Activated naive CD4-positive, alpha-beta T cell treated with anti-CD3 and anti-CD28 coated beads for 36 hours (primary cell): ENCODE data around the gene MNAT1. TPM values are rescaled to one million over a fixed set of nuclear protein-coding genes. Genes with fewer than 3 reads are reported as not detected.
"Not testable (repeated sequence)": the region's sequence is repeated elsewhere in the genome, so short reads cannot be mapped to it uniquely, and the experiment has no call there.

Source experiments
- CTCF ChIA-PET: fragments of 350-600 bp; sonication (Branson Sonifier 250); formaldehyde crosslinking; loops from one replicate; lab custom pipeline; 2021; ENCODE audit warnings: antibody characterized with exemption; lab: Charles Lee
- DNase-seq: peaks from one replicate; pipeline ENCODE4 v3.0.0-alpha.2; 2020
- H3K27ac Mint-ChIP-seq: one replicate; pipeline ENCODE4 v1.8.0; 2021; ENCODE audit warnings: mild to moderate bottlenecking, mixed read lengths
- H3K27me3 Mint-ChIP-seq: one replicate; pipeline ENCODE4 v1.8.0; 2021; ENCODE audit warnings: low read depth, mixed read lengths
- H3K36me3 Mint-ChIP-seq: one replicate; pipeline ENCODE4 v1.8.0; 2021; ENCODE audit warnings: low read depth, mixed read lengths
- H3K4me1 Mint-ChIP-seq: one replicate; pipeline ENCODE4 v1.8.0; 2021; ENCODE audit warnings: low read depth, mixed read lengths
- H3K4me3 Mint-ChIP-seq: one replicate; pipeline ENCODE4 v1.8.0; 2021; ENCODE audit warnings: mild to moderate bottlenecking, moderate library complexity, mixed read lengths
- H3K9me3 Mint-ChIP-seq: one replicate; pipeline ENCODE4 v1.8.0; 2021; ENCODE audit warnings: mixed read lengths
- intact Hi-C: fragments of 100-400 bp; cut with micrococcal nuclease; formaldehyde crosslinking; loops from one replicate; pipeline ENCODE4 v1.15.1; 2023
- total RNA-seq, 2 experiments: library from RNA; stranded (reverse); gene quantifications; one replicate each; pipeline ENCODE4 v1.2.3, GENCODE V29; 2021

MNAT1 gene
- total RNA-seq, 2 experiments from 2014 or later, result 44.0 to 44.2 TPM

DNA sequence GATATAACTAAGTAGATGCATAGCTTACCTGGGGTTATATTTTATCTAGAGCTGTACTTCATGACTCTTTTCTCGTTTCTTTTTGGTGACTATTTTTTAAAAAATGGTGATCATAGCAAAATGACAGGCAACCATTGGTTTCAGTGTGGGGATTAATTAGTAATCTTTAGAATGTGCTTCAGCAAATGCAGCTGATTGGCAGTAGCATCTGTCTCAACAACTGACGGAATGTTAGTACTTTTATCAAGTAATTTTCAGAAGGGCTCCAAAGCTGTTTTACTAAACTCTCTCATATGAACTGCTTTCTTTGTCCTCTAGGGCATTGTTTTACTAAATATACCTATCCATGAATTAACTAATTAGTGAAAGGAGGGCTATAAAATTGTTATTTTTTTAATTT is 128.7 kb downstream of the MNAT1 start:
- Mint-ChIP-seq H3K9me3 (no peaks in the 10 kb centered on the region), H3K36me3 (peaks cover 4% of the 10 kb centered on the region), H3K4me3 (no peak overlapping the region), H3K27me3 (no peaks in the 10 kb centered on the region), H3K4me1 (peaks cover 25% of the 10 kb centered on the region), H3K27ac (no peak overlapping the region)
- intact Hi-C loops, result no loop called here
- no peak for DNase-seq
- CTCF ChIA-PET, result no interaction called here

DNA sequence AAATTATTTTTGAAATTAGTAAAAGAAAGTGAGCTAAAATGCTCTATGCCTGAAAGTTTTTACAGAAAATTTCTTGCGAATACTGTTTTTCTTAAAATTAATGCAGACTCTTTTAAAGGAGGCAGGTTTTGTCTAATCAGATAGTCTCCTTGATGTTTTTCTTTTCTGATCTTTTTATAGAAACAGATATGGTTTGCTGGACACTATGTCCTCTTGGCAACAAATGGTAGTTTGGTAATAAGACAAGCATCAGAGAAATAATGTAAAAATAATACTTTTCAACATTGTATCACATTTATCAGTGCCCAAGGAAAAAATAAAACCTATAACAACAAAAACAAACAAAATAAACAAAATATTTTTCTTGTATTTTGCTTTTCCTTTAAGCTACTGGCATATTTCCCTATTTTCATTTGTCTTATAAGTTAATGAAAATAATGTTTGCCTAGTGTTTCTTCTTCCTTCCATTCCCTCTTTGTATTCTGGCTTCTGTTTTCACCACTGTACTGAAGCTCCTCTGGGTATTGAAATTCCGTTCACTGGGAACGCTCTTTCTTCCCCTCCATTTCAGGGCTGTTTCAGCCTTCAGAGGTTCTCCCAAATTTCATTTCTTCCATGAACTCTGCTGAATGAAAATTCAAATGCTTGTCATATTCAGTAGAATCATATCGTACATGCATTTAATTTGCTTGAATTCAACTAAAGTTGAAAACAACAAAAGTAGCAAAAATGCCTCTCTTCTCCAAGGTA is 131.0 kb downstream of the MNAT1 start:
- Mint-ChIP-seq H3K36me3 (no peaks in the 10 kb centered on the region), H3K4me1 (peaks cover 18% of the 10 kb centered on the region), H3K4me3 (no peak overlapping the region), H3K27ac (no peak overlapping the region), H3K27me3 (no peaks in the 10 kb centered on the region), H3K9me3 (no peaks in the 10 kb centered on the region)
- intact Hi-C loops, result loop anchor here (5.0 kb wide), 1 partner anchor 143 kb away; the partner anchor contains the start of gene SIX4
- CTCF ChIA-PET, result no interaction called here
- no peak for DNase-seq

DNA sequence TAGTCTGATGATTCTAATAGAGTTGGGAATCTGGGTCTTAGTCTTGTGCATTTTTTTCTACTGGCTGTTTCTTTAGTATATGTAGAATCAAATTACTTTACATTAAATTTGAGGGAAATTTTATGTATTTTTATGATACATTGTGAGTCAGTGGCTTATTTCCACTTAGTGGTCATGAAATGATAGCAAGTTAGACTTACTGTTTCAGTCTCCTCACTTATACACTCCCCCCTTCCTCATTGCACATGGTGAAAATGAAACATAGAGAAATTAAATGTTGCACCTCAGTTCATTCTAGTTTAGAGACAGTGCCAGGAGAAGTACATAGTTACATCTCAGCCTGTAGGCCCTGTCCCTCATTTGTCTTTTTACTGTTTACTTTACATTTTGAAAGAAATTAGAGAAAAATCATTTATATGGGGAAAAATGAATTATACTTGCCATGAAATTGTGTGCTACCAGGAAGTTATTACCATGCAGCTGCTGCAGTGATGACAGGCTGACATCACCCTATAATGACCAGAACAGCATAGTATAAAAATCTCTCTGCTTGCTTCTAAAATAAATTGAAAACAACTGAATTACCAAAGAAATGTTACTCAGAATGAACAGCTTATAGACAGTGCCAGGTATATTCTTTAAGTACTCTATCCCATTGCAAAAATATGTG is 133.1 kb downstream of the MNAT1 start:
- intact Hi-C loops, result loop anchor here (1.0 to 5.0 kb wide), 2 partner anchors 8 to 145 kb away; partner anchors contain the start of gene SIX4
- Mint-ChIP-seq H3K27me3 (no peaks in the 10 kb centered on the region), H3K4me3 (no peak overlapping the region), H3K27ac (no peak overlapping the region), H3K36me3 (no peaks in the 10 kb centered on the region), H3K4me1 (peaks cover 18% of the 10 kb centered on the region), H3K9me3 (no peaks in the 10 kb centered on the region)
- no peak for DNase-seq
- CTCF ChIA-PET, result no interaction called here

DNA sequence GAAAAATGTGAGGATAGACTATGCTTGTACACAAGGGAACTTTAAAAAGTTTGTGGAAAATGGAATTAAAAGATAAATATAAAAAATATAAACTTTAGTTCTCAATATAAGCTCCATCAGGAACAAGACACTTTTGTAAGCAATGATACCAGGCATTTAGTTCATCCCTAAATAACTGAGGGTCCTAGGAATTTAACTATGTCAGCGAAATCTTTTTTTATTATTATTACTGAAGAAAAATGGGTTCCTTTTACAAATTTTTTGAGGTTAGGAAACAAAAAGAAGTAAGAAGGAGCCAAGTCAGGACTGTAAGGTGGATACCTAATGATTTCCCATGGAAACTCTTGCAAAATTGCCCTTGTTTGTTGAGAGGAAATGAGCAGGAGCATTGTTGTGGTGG is 143.6 kb downstream of the MNAT1 start:
- intact Hi-C loops, result no loop called here
- H3K4me1 Mint-ChIP-seq, result peaks cover 9% of the 10 kb centered on the region
- no peaks in the 10 kb centered on the region for H3K27me3 Mint-ChIP-seq
- H3K4me3 Mint-ChIP-seq, result no peak overlapping the region
- CTCF ChIA-PET, result no interaction called here
- DNase-seq, result no peak
- no peak overlapping the region for H3K27ac Mint-ChIP-seq
- H3K36me3 Mint-ChIP-seq, result peaks cover 24% of the 10 kb centered on the region
- H3K9me3 Mint-ChIP-seq, result peaks cover 11% of the 10 kb centered on the region

DNA sequence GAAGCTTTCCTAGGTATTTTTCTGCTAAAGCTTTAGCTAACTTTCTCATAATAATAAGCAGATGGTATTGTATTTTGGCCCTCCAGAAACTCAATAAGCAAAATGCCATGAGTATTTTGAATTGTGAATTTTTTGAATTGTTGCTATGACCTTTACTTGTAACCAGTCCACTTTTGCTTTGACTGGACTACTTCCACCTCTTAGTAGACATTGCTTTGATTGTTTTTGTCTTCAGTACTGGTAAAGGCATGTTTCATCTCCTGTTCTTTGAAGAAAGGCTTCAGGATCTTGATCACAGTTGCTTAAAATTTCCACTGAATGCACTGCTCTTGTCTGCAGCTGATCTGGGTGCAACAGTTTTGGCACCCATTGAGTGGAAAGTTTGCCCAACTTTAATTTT is 144.0 kb downstream of the MNAT1 start:
- no peaks in the 10 kb centered on the region for H3K27me3 Mint-ChIP-seq
- peaks cover 14% of the 10 kb centered on the region for H3K9me3 Mint-ChIP-seq
- H3K36me3 Mint-ChIP-seq, result peaks cover 26% of the 10 kb centered on the region
- no peak overlapping the region for H3K4me3 Mint-ChIP-seq
- CTCF ChIA-PET, result no interaction called here
- intact Hi-C loops, result no loop called here
- H3K4me1 Mint-ChIP-seq, result peaks cover 9% of the 10 kb centered on the region
- no peak overlapping the region for H3K27ac Mint-ChIP-seq
- DNase-seq, result no peak

DNA sequence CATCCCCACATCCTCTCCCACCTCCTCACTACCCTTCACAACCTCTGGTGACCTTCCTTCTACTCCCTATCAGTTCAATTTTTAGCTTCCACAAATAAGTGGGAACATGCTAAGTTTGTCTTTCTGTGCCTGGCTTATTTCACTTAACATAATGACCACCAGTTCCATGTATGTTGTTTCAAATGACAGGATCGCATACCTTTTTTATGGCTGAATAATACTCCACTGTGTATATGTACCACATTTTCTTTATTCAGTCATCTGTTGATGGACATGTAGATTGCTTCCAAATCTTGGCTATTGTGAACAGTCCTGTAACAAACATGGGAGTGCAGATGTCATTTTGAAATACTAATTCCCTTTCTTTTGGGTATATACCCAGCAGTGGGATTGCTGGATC is 147.7 kb downstream of the MNAT1 start:
- Mint-ChIP-seq H3K36me3 (peaks cover 49% of the 10 kb centered on the region), H3K4me1 (peaks cover 9% of the 10 kb centered on the region), H3K27me3 (no peaks in the 10 kb centered on the region), H3K4me3 (no peak overlapping the region), H3K27ac (no peak overlapping the region), H3K9me3 (peaks cover 31% of the 10 kb centered on the region)
- CTCF ChIA-PET, result interaction anchor here (0.7 kb wide), 1 partner anchor 1753 kb away, joined by 3 read pairs; no protein-coding TSS in a partner anchor
- intact Hi-C loops, result no loop called here
- DNase-seq, result no peak

DNA sequence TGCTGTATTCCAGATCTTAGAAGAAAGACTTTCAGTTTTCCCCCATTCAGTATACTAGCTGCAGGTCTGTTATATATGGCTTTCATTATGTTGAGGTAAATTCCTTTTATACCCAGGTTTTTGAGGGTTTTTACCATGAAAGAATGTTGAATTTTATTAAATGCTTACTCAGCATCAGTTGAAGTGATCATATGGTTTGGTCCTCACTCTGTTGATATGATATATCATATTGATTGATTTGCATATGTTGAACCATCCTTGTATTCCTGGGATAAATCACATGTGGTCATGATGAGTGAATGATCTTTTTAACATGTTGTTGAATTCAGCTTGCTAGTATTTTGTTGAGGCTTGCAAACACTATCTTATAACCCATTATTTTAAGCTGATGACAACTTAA is 149.6 kb downstream of the MNAT1 start:
- Mint-ChIP-seq H3K27ac (no peak overlapping the region), H3K36me3 (peaks cover 52% of the 10 kb centered on the region), H3K9me3 (peaks cover 32% of the 10 kb centered on the region), H3K27me3 (no peaks in the 10 kb centered on the region), H3K4me3 (no peak overlapping the region), H3K4me1 (peaks cover under 1% of the 10 kb centered on the region)
- DNase-seq, result no peak
- CTCF ChIA-PET, result no interaction called here
- intact Hi-C loops, result no loop called here

DNA sequence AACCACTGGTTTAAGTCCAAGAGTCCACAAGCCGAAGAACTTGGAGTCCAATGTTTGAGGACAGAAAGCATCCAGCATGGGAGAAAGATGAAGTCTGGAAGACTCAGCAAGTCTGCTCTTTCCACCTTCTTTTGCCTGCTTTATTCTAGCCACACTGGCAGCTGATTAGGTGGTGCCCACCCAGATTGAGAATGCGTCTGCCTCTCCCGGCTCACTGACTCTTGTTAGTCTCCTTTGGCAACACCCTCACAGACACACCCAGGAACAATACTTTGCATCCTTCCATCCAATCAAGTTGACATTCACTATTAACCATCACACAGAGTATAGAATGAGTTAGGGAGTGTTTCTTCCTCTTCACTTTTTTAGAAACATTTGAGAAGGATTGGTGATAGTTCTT is 156.1 kb downstream of the MNAT1 start:
- CTCF ChIA-PET, result interaction anchor here (0.6 kb wide), 1 partner anchor 14 kb away, joined by 5 read pairs; no protein-coding TSS in a partner anchor
- Mint-ChIP-seq H3K4me1 (peaks cover 22% of the 10 kb centered on the region), H3K36me3 (peaks cover 11% of the 10 kb centered on the region)
- H3K9me3 Mint-ChIP-seq, H3K4me3 Mint-ChIP-seq, intact Hi-C loops, H3K27ac Mint-ChIP-seq, DNase-seq, H3K27me3 Mint-ChIP-seq: not testable (repeated sequence)

DNA sequence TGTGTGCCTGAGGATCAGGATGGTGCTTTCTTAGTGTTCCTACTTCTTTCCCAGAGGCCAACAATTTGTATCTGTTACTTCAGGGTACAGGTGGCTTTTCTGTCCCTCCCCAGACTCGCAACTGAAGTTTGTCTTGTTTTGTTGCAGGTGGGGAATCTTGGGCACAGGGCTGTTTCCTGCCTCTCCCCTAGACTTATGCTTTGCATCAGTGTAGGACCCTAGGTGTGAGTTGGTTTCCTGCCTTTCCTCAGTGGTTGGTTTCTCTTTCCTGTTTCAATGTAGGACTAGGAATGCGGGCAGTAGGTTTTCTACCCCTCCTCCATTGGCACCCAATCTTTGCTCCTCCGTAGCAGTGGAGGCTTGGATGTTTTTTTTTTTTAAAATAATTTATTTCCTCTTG is 159.3 kb downstream of the MNAT1 start:
- DNase-seq, result no peak
- CTCF ChIA-PET, result no interaction called here

DNA sequence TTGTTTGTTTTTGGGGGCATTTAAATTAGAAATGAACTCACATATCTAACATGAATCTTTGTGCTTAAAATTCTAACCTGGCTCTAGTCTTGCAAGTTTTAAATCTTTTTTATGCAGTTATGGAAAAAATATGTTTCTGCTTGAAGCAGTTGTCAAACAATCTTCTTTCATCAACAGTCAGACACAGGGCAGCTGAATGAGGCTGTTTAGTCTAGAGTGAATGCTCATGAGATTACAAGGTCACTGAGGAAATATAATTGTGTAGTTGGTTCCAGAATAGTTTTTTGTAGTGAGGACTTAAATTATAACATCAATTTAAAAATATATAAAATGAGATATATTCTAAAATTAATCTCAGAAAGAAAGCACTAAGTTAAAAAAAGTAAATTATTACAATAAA is 169.8 kb downstream of the MNAT1 start:
- intact Hi-C loops, result no loop called here
- H3K4me3 Mint-ChIP-seq, result no peak overlapping the region
- no peaks in the 10 kb centered on the region for H3K27me3 Mint-ChIP-seq
- no peaks in the 10 kb centered on the region for H3K36me3 Mint-ChIP-seq
- peaks cover 6% of the 10 kb centered on the region for H3K9me3 Mint-ChIP-seq
- no peak overlapping the region for H3K27ac Mint-ChIP-seq
- CTCF ChIA-PET, result no interaction called here
- no peaks in the 10 kb centered on the region for H3K4me1 Mint-ChIP-seq
- no peak for DNase-seq

More for the DNA sequence above, 159.3 kb downstream of the MNAT1 start:
- intact Hi-C loops, result no loop called here
- Mint-ChIP-seq H3K9me3 (no peaks in the 10 kb centered on the region), H3K27ac (no peak overlapping the region), H3K27me3 (no peaks in the 10 kb centered on the region), H3K4me3 (no peak overlapping the region), H3K36me3 (peaks cover 1% of the 10 kb centered on the region), H3K4me1 (peaks cover 22% of the 10 kb centered on the region)

DNA sequence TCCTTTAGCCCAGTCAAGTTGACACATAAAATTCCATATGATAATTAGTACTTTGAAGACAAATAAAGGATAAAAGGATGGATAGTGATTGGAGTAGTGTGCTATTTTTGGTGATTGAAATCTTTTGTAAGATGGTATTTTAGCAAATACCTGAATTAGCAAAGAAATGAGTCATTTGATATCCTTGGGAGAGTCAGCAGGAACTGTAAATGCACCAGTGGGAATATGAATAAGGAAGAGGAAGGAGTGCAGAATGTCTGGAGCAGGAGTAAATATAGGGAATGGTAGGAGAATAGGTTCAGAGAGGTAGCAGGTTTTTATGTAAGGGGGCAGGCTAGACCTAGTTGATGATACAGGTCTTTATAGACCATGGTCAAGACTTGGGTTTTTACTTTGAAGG is 171.4 kb downstream of the MNAT1 start:
- no peaks in the 10 kb centered on the region for H3K36me3 Mint-ChIP-seq
- peaks cover 12% of the 10 kb centered on the region for H3K9me3 Mint-ChIP-seq

DNA sequence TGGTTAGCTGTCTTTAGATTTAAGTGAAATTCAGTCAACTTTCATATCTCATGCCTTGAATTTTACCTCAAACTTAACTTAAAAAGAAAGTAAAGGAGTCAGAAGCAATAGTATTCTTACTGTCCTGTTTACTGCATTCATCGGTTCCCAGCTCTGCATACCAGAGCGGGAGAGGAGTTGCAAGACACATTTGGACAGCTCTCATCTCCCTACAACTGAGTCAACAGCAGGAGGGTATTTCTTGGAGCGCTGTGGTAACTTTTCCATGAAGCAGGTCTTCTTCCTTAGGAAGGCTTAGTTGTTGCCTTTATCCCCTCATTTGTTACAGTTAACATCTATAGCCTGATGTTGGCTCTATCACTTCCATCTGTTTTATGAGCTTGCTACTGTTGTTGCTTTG is 181.2 kb downstream of the MNAT1 start:
- intact Hi-C loops, result no loop called here
- Mint-ChIP-seq H3K9me3 (peaks cover 6% of the 10 kb centered on the region), H3K4me1 (peaks cover 1% of the 10 kb centered on the region), H3K27ac (no peak overlapping the region), H3K4me3 (no peak overlapping the region), H3K36me3 (peaks cover 13% of the 10 kb centered on the region), H3K27me3 (no peaks in the 10 kb centered on the region)
- no peak for DNase-seq
- CTCF ChIA-PET, result no interaction called here

More for the DNA sequence above, 171.4 kb downstream of the MNAT1 start:
- Mint-ChIP-seq H3K4me1 (no peaks in the 10 kb centered on the region), H3K27ac (no peak overlapping the region), H3K4me3 (no peak overlapping the region), H3K27me3 (no peaks in the 10 kb centered on the region)
- intact Hi-C loops, result no loop called here
- no peak for DNase-seq
- CTCF ChIA-PET, result no interaction called here

DNA sequence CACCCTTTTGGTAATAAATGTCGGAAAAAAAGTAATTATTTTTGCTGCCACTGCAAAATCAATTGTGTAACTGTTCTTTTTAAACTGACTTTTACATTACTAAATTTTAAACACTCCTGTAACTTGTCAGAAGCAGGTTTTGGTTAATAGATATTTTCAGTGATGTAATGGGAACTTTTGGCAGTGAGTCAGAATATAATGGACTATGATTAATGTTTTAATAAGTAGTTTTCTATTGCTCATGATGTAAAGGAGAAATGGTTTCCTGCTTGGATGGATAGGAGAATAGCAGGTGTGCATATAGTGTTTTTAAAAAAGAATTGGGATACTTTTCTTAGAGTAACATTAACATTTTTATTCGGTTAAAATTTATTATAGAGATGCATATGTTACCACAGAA is 187.5 kb downstream of the MNAT1 start:
- no peaks in the 10 kb centered on the region for H3K27me3 Mint-ChIP-seq
- intact Hi-C loops, result no loop called here
- H3K4me1 Mint-ChIP-seq, result peaks cover 2% of the 10 kb centered on the region
- H3K4me3 Mint-ChIP-seq, result no peak overlapping the region
- H3K9me3 Mint-ChIP-seq, result no peaks in the 10 kb centered on the region
- CTCF ChIA-PET, result interaction anchor here (0.6 kb wide), 1 partner anchor 46 kb away, joined by 3 read pairs; no protein-coding TSS in a partner anchor
- no peak for DNase-seq
- H3K36me3 Mint-ChIP-seq, result peaks cover 4% of the 10 kb centered on the region
- H3K27ac Mint-ChIP-seq, result no peak overlapping the region
